ENCODE data around the gene R3HDM2.
A peak's percentile ranks its signal among the peaks of the same experiment; 100 is the strongest.

R3HDM2 gene

GRCh38 chr12:57216014-57216911 is 214.6 kb downstream of the R3HDM2 start, which contains the start of gene NXPH4:
NXPH4 (plus strand) TSS chr12:57216794; CDS start chr12:57216970, 176 bp downstream.
- DNase-seq (ENCODE audit: low spot score) = peak; percentile 51

GRCh38 chr12:57215668-57216013 is 215.2 kb downstream of the R3HDM2 start:
- peak; percentile 39 for DNase-seq (ENCODE audit: low spot score)

- DNase-seq (ENCODE audit: low spot score) = no peak
These were observed 215.8 kb downstream of the R3HDM2 start for GRCh38 chr12:57215065-57215464.

GRCh38 chr12:57214398-57214781 is 216.5 kb downstream of the R3HDM2 start:
- peak; percentile 71 for DNase-seq (ENCODE audit: low spot score)

GRCh38 chr12:57213763-57214397 is 217.0 kb downstream of the R3HDM2 start:
- no peak for DNase-seq (ENCODE audit: low spot score)

- DNase-seq (ENCODE audit: low spot score) = peak; percentile 86
These were observed 217.7 kb downstream of the R3HDM2 start for GRCh38 chr12:57213058-57213715.

DNA sequence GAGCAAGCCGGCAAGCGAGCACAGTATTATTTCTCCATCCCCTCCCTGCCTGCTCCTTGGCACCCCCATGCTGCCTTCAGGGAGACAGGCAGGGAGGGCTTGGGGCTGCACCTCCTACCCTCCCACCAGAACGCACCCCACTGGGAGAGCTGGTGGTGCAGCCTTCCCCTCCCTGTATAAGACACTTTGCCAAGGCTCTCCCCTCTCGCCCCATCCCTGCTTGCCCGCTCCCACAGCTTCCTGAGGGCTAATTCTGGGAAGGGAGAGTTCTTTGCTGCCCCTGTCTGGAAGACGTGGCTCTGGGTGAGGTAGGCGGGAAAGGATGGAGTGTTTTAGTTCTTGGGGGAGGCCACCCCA is 218.2 kb downstream of the R3HDM2 start:
- no peak for DNase-seq (ENCODE audit: low spot score)

DNA sequence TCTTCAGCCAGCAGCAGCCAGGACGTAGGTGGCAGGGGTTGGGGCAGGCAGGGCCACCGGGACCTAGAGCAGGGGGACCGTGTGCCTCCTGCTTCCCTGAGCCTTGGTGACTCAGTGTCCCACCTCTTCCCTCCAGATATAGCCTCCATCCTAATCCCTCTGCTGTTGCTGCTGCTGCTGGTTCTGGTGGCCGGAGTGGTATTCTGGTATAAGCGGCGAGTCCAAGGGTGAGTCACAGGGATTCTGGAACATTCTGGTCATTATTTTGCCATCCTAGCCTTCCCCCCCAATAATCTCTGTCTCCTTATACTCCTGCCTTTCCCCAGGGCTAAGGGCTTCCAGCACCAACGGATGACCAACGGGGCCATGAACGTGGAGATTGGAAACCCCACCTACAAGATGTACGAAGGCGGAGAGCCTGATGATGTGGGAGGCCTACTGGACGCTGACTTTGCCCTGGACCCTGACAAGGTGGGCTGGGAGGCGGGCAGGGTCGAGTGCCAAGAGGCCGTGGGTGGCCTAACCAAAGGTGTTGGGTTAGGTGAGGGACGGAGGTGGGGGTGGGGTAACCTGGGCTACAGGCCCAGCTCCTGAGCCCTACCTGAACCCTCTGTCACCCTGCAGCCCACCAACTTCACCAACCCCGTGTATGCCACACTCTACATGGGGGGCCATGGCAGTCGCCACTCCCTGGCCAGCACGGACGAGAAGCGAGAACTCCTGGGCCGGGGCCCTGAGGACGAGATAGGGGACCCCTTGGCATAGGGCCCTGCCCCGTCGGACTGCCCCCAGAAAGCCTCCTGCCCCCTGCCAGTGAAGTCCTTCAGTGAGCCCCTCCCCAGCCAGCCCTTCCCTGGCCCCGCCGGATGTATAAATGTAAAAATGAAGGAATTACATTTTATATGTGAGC is 218.8 kb downstream of the R3HDM2 start:
- no peak for DNase-seq (ENCODE audit: low spot score)

DNA sequence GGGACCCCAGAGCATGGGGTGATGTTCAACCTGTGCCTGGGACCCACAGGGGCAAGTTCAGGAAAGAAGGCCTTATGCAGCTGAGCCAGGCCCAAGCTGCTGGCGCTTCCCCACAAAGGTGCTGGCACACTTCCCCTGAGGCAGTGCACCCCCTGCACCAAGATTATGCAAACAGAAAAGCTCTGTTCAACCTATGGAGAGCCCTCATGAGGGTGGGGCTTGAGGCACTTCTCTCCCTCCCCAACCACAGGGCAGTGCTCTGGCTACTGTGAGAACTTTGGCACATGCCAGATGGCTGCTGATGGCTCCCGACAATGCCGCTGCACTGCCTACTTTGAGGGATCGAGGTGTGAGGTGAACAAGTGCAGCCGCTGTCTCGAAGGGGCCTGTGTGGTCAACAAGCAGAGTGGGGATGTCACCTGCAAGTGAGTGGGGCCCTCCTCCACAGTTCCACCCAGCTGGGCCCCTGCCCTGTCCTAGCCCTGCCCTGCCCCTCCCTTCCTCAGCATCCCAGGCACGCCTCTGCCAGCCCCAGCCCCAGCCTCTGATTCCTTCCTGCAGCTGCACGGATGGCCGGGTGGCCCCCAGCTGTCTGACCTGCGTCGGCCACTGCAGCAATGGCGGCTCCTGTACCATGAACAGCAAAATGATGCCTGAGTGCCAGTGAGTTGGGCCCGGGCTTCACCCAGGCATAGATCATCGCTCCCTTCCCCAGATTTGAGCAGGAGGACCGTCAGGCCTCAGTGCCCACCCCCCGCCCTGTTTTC is 219.7 kb downstream of the R3HDM2 start:
- DNase-seq (ENCODE audit: low spot score) = no peak

- DNase-seq (ENCODE audit: low spot score) = no peak
These were observed 220.4 kb downstream of the R3HDM2 start for GRCh38 chr12:57210461-57210860.

DNA sequence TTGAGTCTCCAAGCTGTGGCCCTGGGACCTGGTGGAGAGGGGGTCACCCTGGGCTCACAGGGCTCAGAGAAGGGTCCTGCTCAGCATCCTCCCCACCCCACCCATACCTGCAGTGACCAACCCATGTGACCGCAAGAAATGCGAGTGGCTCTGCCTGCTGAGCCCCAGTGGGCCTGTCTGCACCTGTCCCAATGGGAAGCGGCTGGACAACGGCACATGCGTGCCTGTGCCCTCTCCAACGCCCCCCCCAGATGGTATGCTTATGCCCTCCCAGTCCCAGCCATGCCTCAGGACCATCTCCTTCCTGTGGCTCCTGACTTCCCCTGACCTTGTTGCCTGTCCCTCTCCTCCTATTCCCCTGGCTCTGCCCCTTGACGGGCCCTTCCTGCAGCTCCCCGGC is 220.9 kb downstream of the R3HDM2 start:
- no peak for DNase-seq (ENCODE audit: low spot score)

GRCh38 chr12:57208631-57209282 is 222.1 kb downstream of the R3HDM2 start:
- DNase-seq (ENCODE audit: low spot score) = no peak

DNA sequence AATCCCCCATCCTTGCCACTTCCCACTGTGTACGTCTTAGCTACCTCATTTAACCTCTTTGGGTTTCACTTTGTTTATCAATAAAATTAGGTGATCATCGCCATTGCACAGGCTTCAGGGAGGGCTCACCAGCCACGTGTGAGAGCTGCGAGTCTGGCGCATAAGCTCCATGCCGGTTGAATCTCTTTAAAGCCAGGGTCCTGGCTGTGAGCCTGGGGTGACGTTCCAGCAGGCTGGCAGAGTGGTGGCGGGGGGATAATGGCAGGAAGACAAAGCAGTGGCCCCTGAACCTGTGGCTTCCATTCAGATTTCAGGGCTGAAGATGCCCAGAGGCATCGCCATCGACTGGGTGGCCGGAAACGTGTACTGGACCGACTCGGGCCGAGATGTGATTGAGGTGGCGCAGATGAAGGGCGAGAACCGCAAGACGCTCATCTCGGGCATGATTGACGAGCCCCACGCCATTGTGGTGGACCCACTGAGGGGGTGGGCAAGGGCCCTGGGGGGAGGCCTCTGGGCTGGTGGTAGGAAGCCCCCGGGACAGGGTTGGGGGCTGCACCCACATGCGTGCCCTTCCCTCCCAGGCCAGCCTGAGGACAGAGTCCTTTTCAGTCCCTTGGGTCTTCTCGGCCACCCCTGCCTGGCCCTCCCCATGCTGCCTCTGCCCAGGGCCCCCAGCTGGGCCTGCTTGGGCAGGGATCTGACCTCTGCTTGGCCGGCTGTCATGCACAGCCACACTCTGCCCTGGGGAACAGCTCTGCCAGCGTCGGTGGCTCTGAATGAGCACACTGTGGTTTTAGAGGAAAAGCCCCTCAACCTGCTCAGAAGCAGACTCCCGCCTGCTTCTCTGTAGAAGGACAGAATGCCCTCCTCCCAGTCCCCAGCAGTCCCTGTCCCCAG is 222.9 kb downstream of the R3HDM2 start:
- DNase-seq (ENCODE audit: low spot score) = no peak

DNA sequence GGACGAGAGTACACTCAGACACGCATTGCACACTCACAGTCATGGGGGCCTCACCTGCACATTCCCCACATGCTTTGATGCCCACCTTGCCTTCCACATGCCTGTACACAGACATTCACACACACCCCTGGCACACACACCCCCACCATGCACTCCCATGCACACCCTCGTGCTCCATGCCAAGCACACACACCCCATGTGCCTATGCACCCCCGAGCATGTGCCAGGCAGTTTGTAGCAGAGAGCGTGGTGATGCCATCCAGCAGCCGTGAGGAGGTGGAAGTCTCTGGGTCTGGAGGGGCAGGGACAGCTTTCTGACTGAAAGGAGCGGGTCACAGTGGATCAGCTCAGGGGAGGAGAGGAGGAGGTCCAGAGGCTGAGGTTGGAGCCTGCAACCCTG is 224.9 kb downstream of the R3HDM2 start:
- DNase-seq (ENCODE audit: low spot score) = no peak

DNA sequence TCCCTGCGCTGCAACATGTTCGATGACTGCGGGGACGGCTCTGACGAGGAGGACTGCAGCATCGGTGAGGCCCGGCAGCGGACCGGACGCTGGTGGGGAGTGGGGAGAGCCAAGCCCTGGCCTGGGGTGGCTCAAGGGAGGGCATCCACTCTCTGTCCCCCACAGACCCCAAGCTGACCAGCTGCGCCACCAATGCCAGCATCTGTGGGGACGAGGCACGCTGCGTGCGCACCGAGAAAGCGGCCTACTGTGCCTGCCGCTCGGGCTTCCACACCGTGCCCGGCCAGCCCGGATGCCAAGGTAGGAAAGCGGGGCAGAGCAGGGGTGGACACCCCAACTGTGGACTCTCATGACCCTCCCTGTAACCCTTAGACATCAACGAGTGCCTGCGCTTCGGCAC is 225.7 kb downstream of the R3HDM2 start:
- no peak for DNase-seq (ENCODE audit: low spot score)

DNA sequence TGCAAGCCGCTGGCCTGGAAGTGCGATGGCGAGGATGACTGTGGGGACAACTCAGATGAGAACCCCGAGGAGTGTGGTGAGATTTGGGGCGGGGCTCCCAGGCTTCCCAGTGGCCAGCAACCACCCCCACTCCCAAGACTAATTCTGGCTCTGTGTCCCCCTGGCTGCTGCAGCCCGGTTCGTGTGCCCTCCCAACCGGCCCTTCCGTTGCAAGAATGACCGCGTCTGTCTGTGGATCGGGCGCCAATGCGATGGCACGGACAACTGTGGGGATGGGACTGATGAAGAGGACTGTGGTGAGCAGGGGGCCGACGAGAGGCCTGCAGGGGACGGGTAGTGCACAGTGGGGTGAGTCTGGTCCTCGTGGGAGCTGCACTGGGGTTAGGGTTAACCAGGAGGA is 226.4 kb downstream of the R3HDM2 start:
- no peak for DNase-seq (ENCODE audit: low spot score)

GRCh38 chr12:57203791-57204190 is 227.1 kb downstream of the R3HDM2 start:
- DNase-seq (ENCODE audit: low spot score) = no peak
